CD4-positive, alpha-beta T cell (primary cell): ENCODE results near the gene ZNRF1. TPM values are rescaled to one million over a fixed set of nuclear protein-coding genes. Genes with fewer than 3 reads are reported as not detected.
A peak's percentile ranks its signal among the peaks of the same experiment; 100 is the strongest.

Source experiments
- ATAC-seq: fragments of 200-7000 bp; cut with Tn5 transposase; one replicate; pipeline ENCODE4 v1.10.0; 2022; ENCODE audit warnings: mild to moderate bottlenecking; ENCODE audit not compliant: poor library complexity
- CTCF ChIA-PET: fragments of 350-600 bp; sonication (Branson Sonifier 250); formaldehyde crosslinking; loops from one replicate; lab custom pipeline; 2021; ENCODE audit warnings: antibody characterized with exemption, inconsistent platforms; lab: Charles Lee
- POLR2A ChIA-PET: fragments of 350-600 bp; sonication (Branson Sonifier 250); formaldehyde crosslinking; loops from one replicate; lab custom pipeline; 2021; ENCODE audit warnings: antibody characterized with exemption, inconsistent platforms; lab: Charles Lee
- DNase-seq, 14 experiments: peaks; one replicate each; pipeline ENCODE4 v3.0.0-alpha.2; 2013 to 2020; ENCODE audit warnings: mixed read lengths in 2 of 14
- H3K27ac ChIP-seq, 2 donors: one replicate each; pipeline versions ENCODE4 v1.5.1 to v1.7.0; 2013; ENCODE audit warnings: low read length in 2 of 2, low read depth in 1 of 2, mild to moderate bottlenecking in 1 of 2
- H3K27me3 ChIP-seq, 2 experiments: 1 replicate in 1 of 2; 2 replicates in 1 of 2; pipeline versions ENCODE4 v1.6.1 to v1.7.0; 2013; ENCODE audit warnings: low read length in 2 of 2, control low read depth in 1 of 2, mild to moderate bottlenecking in 1 of 2, moderate library complexity in 1 of 2; ENCODE audit not compliant: insufficient read depth in 2 of 2, control insufficient read depth in 1 of 2
- H3K36me3 ChIP-seq: one replicate; pipeline ENCODE4 v1.6.1; 2013; ENCODE audit warnings: low read length, control low read depth; ENCODE audit not compliant: insufficient read depth
- H3K4me1 ChIP-seq: one replicate; pipeline ENCODE4 v1.6.1; 2013; ENCODE audit warnings: low read length, control low read depth; ENCODE audit not compliant: insufficient read depth
- H3K4me3 ChIP-seq: one replicate; pipeline ENCODE4 v1.5.1; 2013; ENCODE audit warnings: mild to moderate bottlenecking, low read length, moderate library complexity
- H3K9me3 ChIP-seq, 2 experiments: 1 replicate in 1 of 2; 2 replicates in 1 of 2; pipeline versions ENCODE4 v1.6.1 to v1.7.0; 2013; ENCODE audit warnings: low read length in 2 of 2, mild to moderate bottlenecking in 2 of 2, control low read depth in 1 of 2, moderate library complexity in 1 of 2; ENCODE audit not compliant: control insufficient read depth in 1 of 2, insufficient read depth in 1 of 2
- H3K27ac Mint-ChIP-seq: one replicate; pipeline ENCODE4 v1.8.0; 2020; ENCODE audit warnings: mixed read lengths
- H3K27me3 Mint-ChIP-seq: one replicate; pipeline ENCODE4 v1.8.0; 2021; ENCODE audit warnings: mixed read lengths
- H3K36me3 Mint-ChIP-seq: one replicate; pipeline ENCODE4 v1.8.0; 2021; ENCODE audit warnings: low read depth, mixed read lengths
- H3K4me1 Mint-ChIP-seq: one replicate; pipeline ENCODE4 v1.8.0; 2021; ENCODE audit warnings: low read depth, mixed read lengths
- H3K4me3 Mint-ChIP-seq: one replicate; pipeline ENCODE4 v1.8.0; 2020; ENCODE audit warnings: mild to moderate bottlenecking, mixed read lengths
- H3K9me3 Mint-ChIP-seq: one replicate; pipeline ENCODE4 v1.8.0; 2020; ENCODE audit warnings: mixed read lengths
- intact Hi-C, 2 experiments: fragments of 100-400 bp; cut with DNase I in 1 of 2; cut with micrococcal nuclease in 1 of 2; formaldehyde crosslinking; loops; one replicate each; pipeline versions ENCODE4 v1.15.1 to v1.9.0; 2023 to 2025; cut with DNase I, micrococcal nuclease
- total RNA-seq, 174 experiments: library from RNA in 2 of 174; stranded (reverse) in 2 of 174; gene quantifications; one replicate each; pipeline ENCODE4 v1.2.3 and lab custom pipeline; 2021 to 2026
- TF ChIP-seq, protein P1 (sequence below): fragments of 200-600 bp; IDR thresholded peaks from one replicate; pipeline ENCODE4 v1.8.0; 2022; ENCODE audit warnings: antibody characterized with exemption, mild to moderate bottlenecking

The ZNRF1 gene
- total RNA-seq, 2 experiments from 2014 or later = 2.8 to 4.0 TPM

DNA sequence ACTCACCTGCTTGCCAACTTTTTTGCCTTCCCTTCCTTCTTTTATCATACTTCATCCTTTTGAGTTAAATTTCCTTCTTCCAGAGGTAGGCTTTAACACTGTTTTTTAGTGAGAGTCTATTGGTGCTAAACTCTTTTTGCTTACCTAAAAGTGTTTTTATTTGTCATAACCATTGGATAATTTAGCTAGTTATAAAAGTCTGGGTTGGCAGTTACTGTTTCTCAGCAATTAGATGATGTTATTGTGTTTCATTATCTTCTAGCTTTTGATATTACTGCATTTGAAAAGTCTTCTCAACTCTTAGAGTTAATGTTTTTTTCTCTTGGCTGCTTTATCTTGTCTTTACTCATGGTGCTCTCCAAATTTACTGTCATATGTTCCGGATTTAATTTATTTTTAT, 22.6 kb downstream of the ZNRF1 start:
- Mint-ChIP-seq H3K36me3 (peaks cover 13% of the 10 kb centered on the region), H3K4me1 (peaks cover 41% of the 10 kb centered on the region), H3K27ac (no peak overlapping the region), H3K4me3 (no peak overlapping the region), H3K9me3 (peaks cover 3% of the 10 kb centered on the region), H3K27me3 (no peaks in the 10 kb centered on the region)
- Histone ChIP-seq H3K27ac (no peak overlapping the region), H3K9me3 (peaks cover 8 to 17% of the 10 kb centered on the region in 2 experiments), H3K27me3 (no peaks in the 10 kb centered on the region), H3K4me1 (peaks cover 3% of the 10 kb centered on the region), H3K4me3 (no peak overlapping the region), H3K36me3 (no peaks in the 10 kb centered on the region)
- intact Hi-C loops = no loop called here
- no peak for DNase-seq
- ChIA-PET POLR2A (no interaction called here), CTCF (no interaction called here)
- TF ChIP-seq, protein P1, sequence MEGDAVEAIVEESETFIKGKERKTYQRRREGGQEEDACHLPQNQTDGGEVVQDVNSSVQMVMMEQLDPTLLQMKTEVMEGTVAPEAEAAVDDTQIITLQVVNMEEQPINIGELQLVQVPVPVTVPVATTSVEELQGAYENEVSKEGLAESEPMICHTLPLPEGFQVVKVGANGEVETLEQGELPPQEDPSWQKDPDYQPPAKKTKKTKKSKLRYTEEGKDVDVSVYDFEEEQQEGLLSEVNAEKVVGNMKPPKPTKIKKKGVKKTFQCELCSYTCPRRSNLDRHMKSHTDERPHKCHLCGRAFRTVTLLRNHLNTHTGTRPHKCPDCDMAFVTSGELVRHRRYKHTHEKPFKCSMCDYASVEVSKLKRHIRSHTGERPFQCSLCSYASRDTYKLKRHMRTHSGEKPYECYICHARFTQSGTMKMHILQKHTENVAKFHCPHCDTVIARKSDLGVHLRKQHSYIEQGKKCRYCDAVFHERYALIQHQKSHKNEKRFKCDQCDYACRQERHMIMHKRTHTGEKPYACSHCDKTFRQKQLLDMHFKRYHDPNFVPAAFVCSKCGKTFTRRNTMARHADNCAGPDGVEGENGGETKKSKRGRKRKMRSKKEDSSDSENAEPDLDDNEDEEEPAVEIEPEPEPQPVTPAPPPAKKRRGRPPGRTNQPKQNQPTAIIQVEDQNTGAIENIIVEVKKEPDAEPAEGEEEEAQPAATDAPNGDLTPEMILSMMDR = no peak
- no peak for ATAC-seq

DNA sequence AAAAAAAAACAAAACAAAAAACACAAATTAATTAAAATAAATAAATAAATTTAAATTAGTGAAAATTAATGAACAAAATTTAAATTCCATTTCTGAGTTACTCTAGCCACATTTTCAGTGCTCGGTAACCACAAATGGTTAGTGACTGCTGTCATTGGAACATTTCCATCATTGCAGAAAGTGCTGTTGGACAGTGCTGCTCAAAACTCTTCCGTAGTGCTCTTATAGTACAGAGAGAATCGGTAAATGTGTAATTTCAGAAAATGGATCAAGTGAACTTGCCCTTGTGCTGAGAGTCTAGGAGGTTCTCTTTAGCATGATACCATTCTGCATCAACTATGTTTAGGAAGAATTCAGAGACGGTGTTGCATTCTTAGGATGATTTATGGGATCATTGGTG, 23.7 kb downstream of the ZNRF1 start:
- Histone ChIP-seq H3K27me3 (no peaks in the 10 kb centered on the region), H3K27ac (no peak overlapping the region), H3K4me3 (no peak overlapping the region), H3K36me3 (no peaks in the 10 kb centered on the region), H3K4me1 (peaks cover 3% of the 10 kb centered on the region), H3K9me3 (peaks cover 8 to 17% of the 10 kb centered on the region in 2 experiments)
- Mint-ChIP-seq H3K27ac (no peak overlapping the region), H3K4me3 (no peak overlapping the region), H3K4me1 (peaks cover 38% of the 10 kb centered on the region), H3K36me3 (peaks cover 13% of the 10 kb centered on the region), H3K9me3 (peaks cover 3% of the 10 kb centered on the region), H3K27me3 (no peaks in the 10 kb centered on the region)
- ChIA-PET POLR2A (interaction anchor here (1.1 kb wide), 1 partner anchor 18 kb away, joined by 3 read pairs; no protein-coding TSS in a partner anchor), CTCF (no interaction called here)
- TF ChIP-seq, protein P1 = no peak
- intact Hi-C loops = no loop called here
- no peak for ATAC-seq
- DNase-seq = no peak

DNA sequence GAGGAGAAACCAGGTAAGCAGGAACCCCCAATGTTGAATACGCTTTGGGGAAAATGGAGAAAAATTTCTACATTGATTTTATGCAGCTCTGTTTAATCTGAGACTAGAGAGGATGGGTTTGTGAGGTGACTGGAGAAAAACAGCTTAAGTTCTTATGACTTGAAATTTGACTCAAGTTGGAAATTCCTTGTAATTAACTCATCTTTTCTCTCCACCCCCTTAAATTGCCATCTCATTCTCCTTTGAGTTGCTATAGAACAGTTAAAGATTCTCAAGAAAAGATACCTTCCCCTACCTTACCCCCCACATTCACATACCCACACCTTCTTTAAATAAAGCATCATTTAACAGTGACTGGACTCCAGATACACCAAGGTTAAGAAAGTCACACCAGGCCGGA, 24.2 kb downstream of the ZNRF1 start:
- no peak for ATAC-seq
- intact Hi-C loops = no loop called here
- CTCF ChIA-PET = no interaction called here

More for the DNA sequence above, 24.2 kb downstream of the ZNRF1 start:
- POLR2A ChIA-PET = interaction anchor here (1.1 kb wide), 1 partner anchor 18 kb away, joined by 3 read pairs; no protein-coding TSS in a partner anchor
- Mint-ChIP-seq H3K27ac (peak overlapping the region; percentile 49), H3K9me3 (peaks cover 3% of the 10 kb centered on the region), H3K27me3 (no peaks in the 10 kb centered on the region), H3K4me1 (peaks cover 35% of the 10 kb centered on the region), H3K4me3 (no peak overlapping the region), H3K36me3 (peaks cover 13% of the 10 kb centered on the region)
- TF ChIP-seq, protein P1 = no peak
- Histone ChIP-seq H3K36me3 (no peaks in the 10 kb centered on the region), H3K9me3 (peaks cover 8 to 17% of the 10 kb centered on the region in 2 experiments), H3K27me3 (no peaks in the 10 kb centered on the region), H3K4me1 (peaks cover 3% of the 10 kb centered on the region), H3K27ac (no peak overlapping the region), H3K4me3 (no peak overlapping the region)
- no peak for DNase-seq
